ENCODE data around the gene EYS.

- TF ChIP-seq CTCF (IDR thresholded peaks at IDR 0.05) = no peak
- no peak for TF ChIP-seq POLR2A (IDR thresholded peaks at IDR 0.05)
- no peak for TF ChIP-seq EP300 (IDR thresholded peaks at IDR 0.05)
- no peak for TF ChIP-seq POLR2AphosphoS5 (IDR thresholded peaks at IDR 0.05)
Measured at GRCh38 chr6:64908104-64908503, 798.9 kb downstream of the EYS start.

Measured in gastroesophageal sphincter (tissue), 3 donors.